Measurements from ENCODE around the gene FAM184A.

The FAM184A gene

DNA sequence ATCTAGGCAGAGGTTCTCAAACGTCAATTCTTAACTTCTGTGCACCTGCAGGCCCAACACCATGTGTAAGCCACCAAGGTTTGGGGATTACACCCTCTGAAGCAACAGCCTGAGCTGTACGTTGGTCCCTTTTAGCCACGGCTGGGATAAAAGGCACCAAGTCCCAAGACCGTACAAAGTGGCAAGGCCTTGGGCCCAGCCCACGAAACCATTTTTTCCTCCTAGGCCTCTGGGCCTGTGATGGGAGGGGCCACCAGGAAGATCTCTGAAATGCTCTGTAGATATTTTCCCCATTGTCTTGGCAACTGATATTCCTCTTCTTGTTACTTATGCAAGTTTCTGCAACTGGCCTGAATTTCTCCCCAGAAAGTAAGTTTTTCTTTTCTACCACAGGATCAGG, 4.5 kb upstream of the FAM184A start:
- Histone ChIP-seq H4K20me1 (ENCODE audit: insufficient read depth, low read length, poor library complexity, severe bottlenecking) (no peaks in the 10 kb centered on the region), H3K4me3 (ENCODE audit: low read length, poor library complexity, severe bottlenecking) (no peak overlapping the region), H3F3A (ENCODE audit: low read depth) (no peaks in the 10 kb centered on the region), H3K4me2 (ENCODE audit: low read depth, low read length, poor library complexity, severe bottlenecking) (no peak overlapping the region), H3K9me3 (ENCODE audit: insufficient read depth, low read depth, low read length) (peaks cover 8% of the 10 kb centered on the region; the same call in 1 of the 2 replicates), H2AFZ (ENCODE audit: low read length) (no peak overlapping the region), H3K9me2 (replicated peaks; ENCODE audit: low read depth, low read length) (no peaks in the 10 kb centered on the region), H3K36me3 (ENCODE audit: insufficient read depth, low read length) (no peaks in the 10 kb centered on the region), H3K4me1 (ENCODE audit: insufficient read depth, low read length, poor library complexity, severe bottlenecking) (no peaks in the 10 kb centered on the region), H3K27me3 (ENCODE audit: insufficient read depth, low read length, poor library complexity, severe bottlenecking) (no peaks in the 10 kb centered on the region), H3K79me2 (ENCODE audit: insufficient read depth, low read length) (no peaks in the 10 kb centered on the region), H3K9ac (ENCODE audit: low read depth, low read length, poor library complexity, severe bottlenecking) (no peak overlapping the region)
- TF ChIP-seq, protein P1, sequence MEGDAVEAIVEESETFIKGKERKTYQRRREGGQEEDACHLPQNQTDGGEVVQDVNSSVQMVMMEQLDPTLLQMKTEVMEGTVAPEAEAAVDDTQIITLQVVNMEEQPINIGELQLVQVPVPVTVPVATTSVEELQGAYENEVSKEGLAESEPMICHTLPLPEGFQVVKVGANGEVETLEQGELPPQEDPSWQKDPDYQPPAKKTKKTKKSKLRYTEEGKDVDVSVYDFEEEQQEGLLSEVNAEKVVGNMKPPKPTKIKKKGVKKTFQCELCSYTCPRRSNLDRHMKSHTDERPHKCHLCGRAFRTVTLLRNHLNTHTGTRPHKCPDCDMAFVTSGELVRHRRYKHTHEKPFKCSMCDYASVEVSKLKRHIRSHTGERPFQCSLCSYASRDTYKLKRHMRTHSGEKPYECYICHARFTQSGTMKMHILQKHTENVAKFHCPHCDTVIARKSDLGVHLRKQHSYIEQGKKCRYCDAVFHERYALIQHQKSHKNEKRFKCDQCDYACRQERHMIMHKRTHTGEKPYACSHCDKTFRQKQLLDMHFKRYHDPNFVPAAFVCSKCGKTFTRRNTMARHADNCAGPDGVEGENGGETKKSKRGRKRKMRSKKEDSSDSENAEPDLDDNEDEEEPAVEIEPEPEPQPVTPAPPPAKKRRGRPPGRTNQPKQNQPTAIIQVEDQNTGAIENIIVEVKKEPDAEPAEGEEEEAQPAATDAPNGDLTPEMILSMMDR (conservative IDR thresholded peaks at IDR 0.05; ENCODE audit: low read length), result no peak
- TF ChIP-seq EZH2phosphoT487 (IDR thresholded peaks at IDR 0.05; ENCODE audit: borderline replicate concordance), result no peak

DNA sequence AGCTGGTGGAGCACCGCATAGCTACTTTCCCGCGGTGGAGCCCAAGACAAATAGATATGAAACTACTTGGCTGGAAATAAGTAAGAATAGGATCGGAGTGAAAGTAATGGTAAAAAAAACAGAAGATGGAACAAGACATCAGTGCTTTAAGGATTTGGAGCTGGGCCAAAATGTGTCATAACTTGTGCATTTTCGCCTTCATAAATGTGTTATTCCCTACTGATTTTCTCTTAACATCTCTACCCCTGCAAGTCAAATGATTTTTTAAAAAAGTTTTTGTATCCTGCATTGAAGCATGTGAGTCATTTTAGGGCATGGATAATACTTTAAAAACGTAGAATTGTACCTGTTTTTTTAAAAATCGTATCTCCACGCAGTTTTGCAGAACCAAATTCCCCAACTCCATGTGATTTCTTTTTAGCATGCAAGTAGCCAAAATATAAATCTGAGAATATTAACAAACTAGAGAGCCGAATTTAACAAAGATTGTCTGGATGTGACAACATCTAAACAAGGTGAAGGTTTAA, 882 bp upstream of the FAM184A start:
- H3F3A ChIP-seq (ENCODE audit: low read depth), result no peaks in the 10 kb centered on the region
- no peak overlapping the region for H3K4me3 ChIP-seq (ENCODE audit: low read length, poor library complexity, severe bottlenecking)
- H3K4me2 ChIP-seq (ENCODE audit: low read depth, low read length, poor library complexity, severe bottlenecking), result no peak overlapping the region
- TF ChIP-seq EZH2phosphoT487 (IDR thresholded peaks at IDR 0.05; ENCODE audit: borderline replicate concordance), result no peak
- TF ChIP-seq, protein P1 (conservative IDR thresholded peaks at IDR 0.05; ENCODE audit: low read length), result no peak
- H3K9ac ChIP-seq (ENCODE audit: low read depth, low read length, poor library complexity, severe bottlenecking), result no peak overlapping the region
- H2AFZ ChIP-seq (ENCODE audit: low read length), result no peak overlapping the region
- 0 out of 2 replicates have a peak, but pooled peaks cover 8% of the 10 kb centered on the region for H3K9me3 ChIP-seq (ENCODE audit: insufficient read depth, low read depth, low read length)
- no peaks in the 10 kb centered on the region for H3K27me3 ChIP-seq (ENCODE audit: insufficient read depth, low read length, poor library complexity, severe bottlenecking)
- H3K36me3 ChIP-seq (ENCODE audit: insufficient read depth, low read length), result no peaks in the 10 kb centered on the region
- no peaks in the 10 kb centered on the region for H4K20me1 ChIP-seq (ENCODE audit: insufficient read depth, low read length, poor library complexity, severe bottlenecking)
- H3K4me1 ChIP-seq (ENCODE audit: insufficient read depth, low read length, poor library complexity, severe bottlenecking), result no peaks in the 10 kb centered on the region
- H3K79me2 ChIP-seq (ENCODE audit: insufficient read depth, low read length), result no peaks in the 10 kb centered on the region
- no peaks in the 10 kb centered on the region for H3K9me2 ChIP-seq (replicated peaks; ENCODE audit: low read depth, low read length)

DNA sequence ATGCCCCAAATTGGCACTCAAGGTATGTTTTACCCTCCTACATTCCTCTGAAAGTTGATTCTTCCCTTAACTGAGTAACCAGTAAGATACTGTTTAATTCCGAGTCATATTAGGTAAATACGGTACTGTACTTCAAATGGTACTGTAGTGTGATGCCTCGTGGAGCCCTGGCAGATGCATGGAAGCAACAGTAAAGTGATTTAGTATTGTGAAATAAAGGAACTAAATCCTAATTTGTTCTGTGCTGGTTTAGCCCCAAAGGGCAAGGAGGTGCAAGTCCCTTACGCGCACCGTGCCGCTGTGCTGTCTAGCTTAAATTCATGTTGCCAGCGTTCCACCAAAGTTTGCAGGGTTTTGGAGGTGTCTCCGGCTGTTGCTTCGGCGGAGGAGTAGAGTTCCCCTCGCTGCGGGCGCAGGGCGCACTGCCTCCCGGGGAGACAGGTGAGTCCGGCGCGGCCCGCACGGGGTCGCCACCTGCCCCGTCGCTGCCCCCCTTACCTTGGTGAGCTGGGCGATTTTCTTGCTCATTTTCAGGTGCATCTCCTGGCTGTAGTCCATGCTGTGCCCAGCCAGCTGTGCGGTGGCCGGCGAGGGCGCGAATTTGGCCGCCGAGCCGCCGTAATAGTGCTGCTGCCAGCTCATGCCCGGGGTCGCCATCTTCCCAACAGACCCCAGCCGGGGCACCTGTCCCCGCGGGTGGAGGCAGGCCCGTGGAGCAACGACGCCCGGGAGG, 655 bp downstream of the FAM184A start:
- no peak for TF ChIP-seq EZH2phosphoT487 (IDR thresholded peaks at IDR 0.05; ENCODE audit: borderline replicate concordance)
- TF ChIP-seq, protein P1 (conservative IDR thresholded peaks at IDR 0.05; ENCODE audit: low read length), result no peak
- no peaks in the 10 kb centered on the region for H3K4me1 ChIP-seq (ENCODE audit: insufficient read depth, low read length, poor library complexity, severe bottlenecking)

More for the DNA sequence above, 655 bp downstream of the FAM184A start:
- no peaks in the 10 kb centered on the region for H3K79me2 ChIP-seq (ENCODE audit: insufficient read depth, low read length)
- H4K20me1 ChIP-seq (ENCODE audit: insufficient read depth, low read length, poor library complexity, severe bottlenecking), result no peaks in the 10 kb centered on the region
- H3K27me3 ChIP-seq (ENCODE audit: insufficient read depth, low read length, poor library complexity, severe bottlenecking), result no peaks in the 10 kb centered on the region
- H3F3A ChIP-seq (ENCODE audit: low read depth), result no peaks in the 10 kb centered on the region
- no peaks in the 10 kb centered on the region for H3K36me3 ChIP-seq (ENCODE audit: insufficient read depth, low read length)
- H3K9me2 ChIP-seq (replicated peaks; ENCODE audit: low read depth, low read length), result no peaks in the 10 kb centered on the region
- H2AFZ ChIP-seq (ENCODE audit: low read length), result no peak overlapping the region
- no peak overlapping the region for H3K9ac ChIP-seq (ENCODE audit: low read depth, low read length, poor library complexity, severe bottlenecking)
- no peak overlapping the region for H3K4me2 ChIP-seq (ENCODE audit: low read depth, low read length, poor library complexity, severe bottlenecking)
- 0 out of 2 replicates have a peak, but pooled peaks cover under 1% of the 10 kb centered on the region for H3K9me3 ChIP-seq (ENCODE audit: insufficient read depth, low read depth, low read length)
- H3K4me3 ChIP-seq (ENCODE audit: low read length, poor library complexity, severe bottlenecking), result no peak overlapping the region

Measured in Loucy (cell line).